Measurements from ENCODE around the gene ANKRD13B.

GRCh38 chr17:29594519-29595090 is 1.7 kb downstream of the ANKRD13B start:
- no peak for TF ChIP-seq CTCF (optimal IDR thresholded peaks at IDR 0.05 in 1 of 3, IDR thresholded peaks at IDR 0.05 in 1 of 3, conservative IDR thresholded peaks at IDR 0.05 in 1 of 3; ENCODE audit: extremely low read depth in 1 of 3, insufficient read depth in 2 of 3, low read length in 3 of 3)
- no peak for TF ChIP-seq EZH2 (IDR thresholded peaks at IDR 0.05; ENCODE audit: low read length)
